B cell (primary cell): ENCODE data around the gene MRPL23. TPM values are rescaled to one million over a fixed set of nuclear protein-coding genes. Genes with fewer than 3 reads are reported as not detected.

ENCODE experiments used
- ATAC-seq: fragments of 200-7000 bp; cut with Tn5 transposase; one replicate; pipeline ENCODE4 v1.10.0; 2021; ENCODE audit warnings: low read depth, mild to moderate bottlenecking, moderate number of reproducible peaks, moderate library complexity
- CTCF ChIA-PET: fragments of 350-600 bp; sonication (Branson Sonifier 250); formaldehyde crosslinking; loops from one replicate; lab custom pipeline; 2021; ENCODE audit warnings: antibody characterized with exemption, inconsistent platforms; lab: Charles Lee
- POLR2A ChIA-PET: fragments of 350-600 bp; sonication (Branson Sonifier 250); formaldehyde crosslinking; loops from one replicate; lab custom pipeline; 2021; ENCODE audit warnings: antibody characterized with exemption; lab: Charles Lee
- DNase-seq: peaks from one replicate; pipeline ENCODE4 v3.0.0; 2013
- H2AFZ ChIP-seq: 2 replicates; pipeline ENCODE4 v1.6.1; 2012; ENCODE audit warnings: mild to moderate bottlenecking, low read depth, low read length; ENCODE audit not compliant: insufficient read depth, poor library complexity, severe bottlenecking
- H3K27ac ChIP-seq, 2 donors: 1 replicate in 1 of 2; 2 replicates in 1 of 2; pipeline ENCODE4 v1.5.1; 2012 to 2013; ENCODE audit warnings: low read length in 2 of 2, mild to moderate bottlenecking in 2 of 2, moderate library complexity in 1 of 2
- H3K27me3 ChIP-seq, 4 experiments: fragments of 200-600 bp in 1 of 4; sonication (generic) in 1 of 4; replicated peaks in 1 of 4; 1 replicate in 2 of 4; 2 replicates in 2 of 4; pipeline versions ENCODE4 v1.6.1 to v1.7.0; 2013 to 2016; ENCODE audit warnings: low read length in 3 of 4, mild to moderate bottlenecking in 2 of 4, mixed read lengths in 1 of 4, moderate library complexity in 1 of 4; ENCODE audit not compliant: insufficient read depth in 4 of 4, control insufficient read depth in 3 of 4; ENCODE audit errors: control extremely low read depth in 1 of 4
- H3K36me3 ChIP-seq, 2 experiments: replicated peaks in 1 of 2; 1 replicate in 1 of 2; 2 replicates in 1 of 2; pipeline versions ENCODE4 v1.6.1 to v1.7.1; 2013; ENCODE audit warnings: low read length in 1 of 2; ENCODE audit not compliant: insufficient read depth in 2 of 2, control insufficient read depth in 1 of 2; ENCODE audit errors: control extremely low read depth in 1 of 2, extremely low read depth in 1 of 2
- H3K4me1 ChIP-seq, 2 donors: fragments of 200-600 bp in 1 of 2; sonication (generic) in 1 of 2; 1 replicate in 1 of 2; 2 replicates in 1 of 2; pipeline versions ENCODE4 v1.5.1 to v1.6.1; 2013 to 2017; ENCODE audit warnings: low read length in 2 of 2; ENCODE audit not compliant: control insufficient read depth in 2 of 2, insufficient read depth in 2 of 2
- H3K4me2 ChIP-seq: replicated peaks from 2 replicates; pipeline ENCODE3; 2012; ENCODE audit warnings: mild to moderate bottlenecking, low read depth, low read length; ENCODE audit not compliant: poor library complexity, severe bottlenecking
- H3K4me3 ChIP-seq, 5 experiments: fragments of 200-600 bp in 1 of 5; sonication (generic) in 1 of 5; 1 replicate in 3 of 5; 2 replicates in 2 of 5; pipeline versions ENCODE4 v1.5.1 to v1.7.0; 2011 to 2016; ENCODE audit warnings: low read length in 4 of 5, mild to moderate bottlenecking in 4 of 5, low read depth in 2 of 5, control low read depth in 1 of 5, moderate library complexity in 1 of 5; ENCODE audit not compliant: insufficient read depth in 1 of 5; ENCODE audit errors: control extremely low read depth in 1 of 5, extremely low read depth in 1 of 5
- H3K79me2 ChIP-seq: fragments of 200-600 bp; sonication (generic); one replicate; pipeline ENCODE4 v1.6.0; 2016; ENCODE audit warnings: low read length; ENCODE audit not compliant: control insufficient read depth, insufficient read depth
- H3K9ac ChIP-seq: fragments of 200-600 bp; sonication (generic); 2 replicates; pipeline ENCODE4 v1.6.1; 2017; ENCODE audit warnings: mild to moderate bottlenecking, low read length, moderate library complexity
- H3K9me3 ChIP-seq, 3 donors: one replicate each; pipeline versions ENCODE4 v1.6.1 to v1.7.1; 2013; ENCODE audit warnings: low read length in 2 of 3; ENCODE audit not compliant: control insufficient read depth in 2 of 3, insufficient read depth in 1 of 3; ENCODE audit errors: control extremely low read depth in 1 of 3
- H4K20me1 ChIP-seq: 2 replicates; pipeline ENCODE4 v1.6.0; 2012; ENCODE audit warnings: mild to moderate bottlenecking, low read length; ENCODE audit not compliant: insufficient read depth, control insufficient read depth, poor library complexity, severe bottlenecking
- H3K27ac Mint-ChIP-seq: one replicate; pipeline ENCODE4 v1.8.0; 2021; ENCODE audit warnings: mixed read lengths
- H3K27me3 Mint-ChIP-seq: one replicate; pipeline ENCODE4 v1.8.0; 2021; ENCODE audit warnings: mixed read lengths
- H3K4me1 Mint-ChIP-seq: one replicate; pipeline ENCODE4 v1.8.0; 2021; ENCODE audit warnings: mixed read lengths
- H3K4me3 Mint-ChIP-seq: one replicate; pipeline ENCODE4 v1.8.0; 2021; ENCODE audit warnings: mixed read lengths
- H3K9me3 Mint-ChIP-seq: one replicate; pipeline ENCODE4 v1.8.0; 2022; ENCODE audit warnings: mixed read lengths; ENCODE audit not compliant: insufficient read depth
- CTCF ChIP-seq: fragments of 200-600 bp; IDR thresholded peaks from one replicate; pipeline ENCODE4 v1.8.0; 2022; ENCODE audit warnings: antibody characterized with exemption, mild to moderate bottlenecking
- EZH2 ChIP-seq: IDR thresholded peaks from 2 replicates; pipeline ENCODE4 v1.6.1; 2012; ENCODE audit warnings: borderline replicate concordance, low read depth, mild to moderate bottlenecking, moderate library complexity, low read length; ENCODE audit not compliant: insufficient read depth, poor library complexity, severe bottlenecking
- WGBS: methylation state at CpG from one replicate; pipeline ENCODE4 v1.1.5; 2013; ENCODE audit warnings: missing lambda C conversion rate; ENCODE audit not compliant: insufficient coverage; 5-methylcytosine and 5-hydroxymethylcytosine counted together
- intact Hi-C: fragments of 100-400 bp; cut with micrococcal nuclease; formaldehyde crosslinking; loops from one replicate; pipeline ENCODE4 v1.10.0; 2022
- polyA plus RNA-seq: library from polyadenylated mRNA; depleted of rRNA; stranded (reverse); fragments of >200 nt; gene quantifications from 2 replicates; pipeline ENCODE4 v1.2.3, GENCODE V29; 2012
- small RNA-seq: library from RNA; depleted of rRNA; stranded (forward); fragments of <200 nt; gene quantifications from one replicate; pipeline ENCODE3, GENCODE V24; 2012; ENCODE audit warnings: low replicate concordance, low read depth; ENCODE audit not compliant: insufficient read length
- total RNA-seq, 2 donors: library from RNA; stranded (reverse); fragments of 120-200 nt in 1 of 2; gene quantifications; 1 replicate in 1 of 2; 2 replicates in 1 of 2; pipeline versions ENCODE4 v1.2.3 to v1.2.4, GENCODE V29; 2013 to 2022

The MRPL23 gene
- total and polyA plus RNA-seq, 2 donors (not counting 1 experiment from before 2014, with no cell fraction given) = 47.8 to 63.2 TPM

DNA sequence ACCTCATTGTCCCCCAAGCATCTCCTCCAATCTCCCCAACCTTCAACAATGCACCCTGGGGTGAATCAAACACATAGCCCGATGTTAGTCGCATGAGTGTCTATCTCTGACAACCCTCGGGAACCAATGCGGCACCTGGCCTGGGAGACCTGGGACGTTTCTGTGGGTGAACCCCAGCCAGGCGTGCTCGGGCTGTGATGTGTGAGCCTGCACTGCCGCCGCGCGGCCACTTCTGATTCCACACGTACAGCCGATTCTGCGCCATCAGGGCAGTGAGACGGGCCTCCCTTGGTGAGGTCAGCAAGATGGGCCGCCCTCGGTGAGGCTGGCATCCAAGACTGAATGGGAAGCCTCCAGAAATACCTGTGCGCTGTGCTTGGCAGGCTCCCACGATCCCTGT, 55.7 kb downstream of the MRPL23 start:
- Histone ChIP-seq H2AFZ (no peak overlapping the region), H3K36me3 (no peaks in the 10 kb centered on the region), H3K4me3 (no peak overlapping the region), H3K79me2 (no peaks in the 10 kb centered on the region), H4K20me1 (no peaks in the 10 kb centered on the region), H3K4me1 (no peaks in the 10 kb centered on the region), H3K4me2 (no peak overlapping the region), H3K9ac (no peak overlapping the region), H3K27ac (no peak overlapping the region), H3K9me3 (no peaks in the 10 kb centered on the region), H3K27me3 (no peaks in the 10 kb centered on the region)
- intact Hi-C loops = no loop called here
- no peak overlapping the region for H3K4me3 Mint-ChIP-seq
- WGBS = no CpG with 5 or more reads among the region's 19 CpGs
- no peaks in the 10 kb centered on the region for H3K9me3 Mint-ChIP-seq
- no peaks in the 10 kb centered on the region for H3K27me3 Mint-ChIP-seq
- CTCF ChIA-PET = interaction anchor here (0.6 to 6.1 kb wide), 14 partner anchors 49 to 363 kb away, joined by 3 to 202 read pairs (median 7); partner anchors contain the start of genes LSP1 and SYT8
- POLR2A ChIA-PET = no interaction called here
- no peaks in the 10 kb centered on the region for H3K4me1 Mint-ChIP-seq
- TF ChIP-seq CTCF (no peak), EZH2 (no peak)
- ATAC-seq (peak; percentile 46), DNase-seq (no peak)
- no peak overlapping the region for H3K27ac Mint-ChIP-seq

GRCh38 chr11:2004466-2004865, 57.3 kb downstream of the MRPL23 start:
- Histone ChIP-seq H3K36me3 (no peaks in the 10 kb centered on the region), H3K4me3 (no peak overlapping the region), H3K9me3 (no peaks in the 10 kb centered on the region), H4K20me1 (no peaks in the 10 kb centered on the region), H3K27ac (no peak overlapping the region), H2AFZ (no peak overlapping the region), H3K4me2 (no peak overlapping the region), H3K9ac (no peak overlapping the region), H3K27me3 (no peaks in the 10 kb centered on the region), H3K4me1 (no peaks in the 10 kb centered on the region), H3K79me2 (no peaks in the 10 kb centered on the region)
- H3K9me3 Mint-ChIP-seq = no peaks in the 10 kb centered on the region
- H3K27me3 Mint-ChIP-seq = no peaks in the 10 kb centered on the region
- DNase-seq (no peak), ATAC-seq (no peak)
- intact Hi-C loops = no loop called here
- ChIA-PET POLR2A (no interaction called here), CTCF (interaction anchor here (5.3 to 6.1 kb wide), 2 partner anchors 311 to 351 kb away, joined by 57 to 202 read pairs; no protein-coding TSS in a partner anchor)
- no peak overlapping the region for H3K4me3 Mint-ChIP-seq
- no peaks in the 10 kb centered on the region for H3K4me1 Mint-ChIP-seq
- no peak overlapping the region for H3K27ac Mint-ChIP-seq
- TF ChIP-seq EZH2 (no peak), CTCF (no peak)
- WGBS = no CpG with 5 or more reads among the region's 13 CpGs

Small RNAs within 50 kb of the gene (small RNA-seq; reads per million reads assigned to genes)
- not detected for gene RF01972
- gene RF01973 = not detected

Other genes starting within 250 kb of the MRPL23 start
- 1.1 and 1.7 TPM in 2 replicates for gene IFITM10, start 196.7 kb upstream of the MRPL23 start, total RNA-seq
- 0.09 and 0.17 TPM in 2 replicates for gene IFITM10, start 196.7 kb upstream of the MRPL23 start, polyA plus RNA-seq
- gene CTSD, start 183.4 kb upstream of the MRPL23 start, total RNA-seq = 80.4 and 83.5 TPM in 2 replicates
- 33.5 and 42.2 TPM in 2 replicates for gene CTSD, start 183.4 kb upstream of the MRPL23 start, polyA plus RNA-seq
- gene SYT8, start 112.3 kb upstream of the MRPL23 start, total RNA-seq = not detected in 2 replicates
- gene SYT8, start 112.3 kb upstream of the MRPL23 start, polyA plus RNA-seq = not detected in 2 replicates
- gene TNNI2, start 108.4 kb upstream of the MRPL23 start, total RNA-seq = 1.6 and 2.9 TPM in 2 replicates
- 12.9 and 28.6 TPM in 2 replicates for gene TNNI2, start 108.4 kb upstream of the MRPL23 start, polyA plus RNA-seq
- 445 and 446 TPM in 2 replicates for gene LSP1, start 94.2 kb upstream of the MRPL23 start, total RNA-seq
- gene LSP1, start 94.2 kb upstream of the MRPL23 start, polyA plus RNA-seq = 184 and 249 TPM in 2 replicates
- gene PRR33, start 55.4 kb upstream of the MRPL23 start, total RNA-seq = not detected in 2 replicates
- not detected in 2 replicates for gene PRR33, start 55.4 kb upstream of the MRPL23 start, polyA plus RNA-seq
- 9.9 and 10.0 TPM in 2 replicates for gene TNNT3, start 27.6 kb upstream of the MRPL23 start, total RNA-seq
- gene TNNT3, start 27.6 kb upstream of the MRPL23 start, polyA plus RNA-seq = 2.5 and 13.8 TPM in 2 replicates
- not detected in 2 replicates for gene H19, start 50.5 kb downstream of the MRPL23 start, total RNA-seq
- gene H19, start 50.5 kb downstream of the MRPL23 start, polyA plus RNA-seq = not detected in 2 replicates
- not detected in 2 replicates for gene IGF2, start 192.1 kb downstream of the MRPL23 start, total RNA-seq
- not detected in 2 replicates for gene IGF2, start 192.1 kb downstream of the MRPL23 start, polyA plus RNA-seq
- gene INS, start 213.9 kb downstream of the MRPL23 start, total RNA-seq = not detected in 2 replicates
- not detected in 2 replicates for gene INS, start 213.9 kb downstream of the MRPL23 start, polyA plus RNA-seq
- gene TH, start 224.5 kb downstream of the MRPL23 start, total RNA-seq = not detected in 2 replicates
- gene TH, start 224.5 kb downstream of the MRPL23 start, polyA plus RNA-seq = not detected in 2 replicates